Stomach (tissue), 9 donors: ENCODE data around the gene VPS8. TPM values are rescaled to one million over a fixed set of nuclear protein-coding genes. Genes with fewer than 3 reads are reported as not detected.

Source experiments
- DNase-seq, 2 donors: peaks; one replicate each; pipeline versions ENCODE4 v3.0.0 to v3.0.0-alpha.2; 2013 to 2019
- H3K27ac ChIP-seq, 5 donors: fragments of 200-600 bp in 4 of 5; sonication (generic) in 4 of 5; one replicate each; pipeline ENCODE4 v1.5.1; 2013 to 2019; ENCODE audit warnings: mild to moderate bottlenecking in 1 of 5, moderate library complexity in 1 of 5
- H3K27me3 ChIP-seq, 3 donors: fragments of 200-600 bp; sonication (generic); one replicate each; pipeline ENCODE4 v1.5.1; 2017 to 2019; ENCODE audit warnings: mixed run types in 1 of 3
- H3K36me3 ChIP-seq, 4 donors: fragments of 200-600 bp; sonication (generic); 1 replicate in 3 of 4; 2 replicates in 1 of 4; pipeline ENCODE4 v1.5.1; 2016 to 2019
- H3K4me1 ChIP-seq, 4 donors: fragments of 200-600 bp; sonication (generic); one replicate each; pipeline ENCODE4 v1.5.1; 2016 to 2019
- H3K4me3 ChIP-seq, 4 donors: fragments of 200-600 bp; sonication (generic) in 3 of 4; one replicate each; pipeline ENCODE4 v1.5.1; 2016 to 2019; ENCODE audit warnings: mild to moderate bottlenecking in 1 of 4
- H3K9me3 ChIP-seq, 4 donors: fragments of 200-600 bp; sonication (generic); one replicate each; pipeline ENCODE4 v1.5.1; 2016 to 2019
- EP300 ChIP-seq: sonication (generic); formaldehyde crosslinking; IDR thresholded peaks from one replicate; pipeline ENCODE4 v1.6.1; 2017; ENCODE audit warnings: antibody characterized with exemption
- POLR2A ChIP-seq, 4 donors: fragments of 450-650 bp; IDR thresholded peaks; one replicate each; pipeline ENCODE4 v1.6.1; 2016; ENCODE audit warnings: antibody characterized with exemption in 4 of 4, control low read depth in 2 of 4, mild to moderate bottlenecking in 1 of 4, moderate library complexity in 1 of 4
- POLR2AphosphoS5 ChIP-seq, 3 donors: sonication (generic); formaldehyde crosslinking; IDR thresholded peaks; one replicate each; pipeline ENCODE4 v1.6.1; 2016; ENCODE audit warnings: antibody characterized with exemption in 3 of 3
- WGBS, 5 donors: extraction: QIAGEN DNeasy Blood & Tissue Kit in 3 of 5; methylation state at CpG; one replicate each; pipeline versions ENCODE4 v1.1.5 to v1.1.7; 2013 to 2018; 5-methylcytosine and 5-hydroxymethylcytosine counted together
- intact Hi-C: fragments of 100-400 bp; cut with DNase I; formaldehyde crosslinking; loops from one replicate; pipeline ENCODE4 v1.15.1; 2023; ENCODE audit warnings: low total_unique reads
- polyA plus RNA-seq, 3 donors: library from polyadenylated mRNA; stranded (reverse); fragments of 200-250 nt; gene quantifications; one replicate each; pipeline ENCODE4 v1.2.3, GENCODE V29; 2013
- total RNA-seq, 5 donors: library from RNA; depleted of rRNA; stranded (reverse); fragments of >200 nt; gene quantifications; one replicate each; pipeline versions ENCODE4 v1.1.0 to v1.2.3, GENCODE V29; 2014 to 2016
- TF ChIP-seq, protein P1 (sequence below), 7 experiments: fragments of 450-650 bp in 4 of 7; fragments of 200-600 bp in 3 of 7; sonication (generic) in 3 of 7; IDR thresholded peaks; one replicate each; pipeline ENCODE4 v1.5.1; 2016 to 2019; ENCODE audit warnings: antibody characterized with exemption in 7 of 7, control low read depth in 2 of 7, mild to moderate bottlenecking in 1 of 7
- donor health status: healthy with polysubstance abuse.
- donor health status: Bipolar disorder and iron deficiency.
- donor health status: healthy.

Gene VPS8
- total and polyA plus RNA-seq, 8 donors, result 7.5 to 126 (median 37.5) TPM

GRCh38 chr3:185063431-185063830 lies 251.5 kb downstream of the VPS8 start:
- 70 to 86% (median 72%) methylated on average over 3 of the region's 3 CpGs for WGBS, 5 donors
- TF ChIP-seq, protein P1, sequence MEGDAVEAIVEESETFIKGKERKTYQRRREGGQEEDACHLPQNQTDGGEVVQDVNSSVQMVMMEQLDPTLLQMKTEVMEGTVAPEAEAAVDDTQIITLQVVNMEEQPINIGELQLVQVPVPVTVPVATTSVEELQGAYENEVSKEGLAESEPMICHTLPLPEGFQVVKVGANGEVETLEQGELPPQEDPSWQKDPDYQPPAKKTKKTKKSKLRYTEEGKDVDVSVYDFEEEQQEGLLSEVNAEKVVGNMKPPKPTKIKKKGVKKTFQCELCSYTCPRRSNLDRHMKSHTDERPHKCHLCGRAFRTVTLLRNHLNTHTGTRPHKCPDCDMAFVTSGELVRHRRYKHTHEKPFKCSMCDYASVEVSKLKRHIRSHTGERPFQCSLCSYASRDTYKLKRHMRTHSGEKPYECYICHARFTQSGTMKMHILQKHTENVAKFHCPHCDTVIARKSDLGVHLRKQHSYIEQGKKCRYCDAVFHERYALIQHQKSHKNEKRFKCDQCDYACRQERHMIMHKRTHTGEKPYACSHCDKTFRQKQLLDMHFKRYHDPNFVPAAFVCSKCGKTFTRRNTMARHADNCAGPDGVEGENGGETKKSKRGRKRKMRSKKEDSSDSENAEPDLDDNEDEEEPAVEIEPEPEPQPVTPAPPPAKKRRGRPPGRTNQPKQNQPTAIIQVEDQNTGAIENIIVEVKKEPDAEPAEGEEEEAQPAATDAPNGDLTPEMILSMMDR (IDR thresholded peaks at IDR 0.05), result no peak
- no peak for TF ChIP-seq POLR2A (IDR thresholded peaks at IDR 0.05)
- TF ChIP-seq EP300, result no peak
- TF ChIP-seq POLR2AphosphoS5 (IDR thresholded peaks at IDR 0.05), result no peak

GRCh38 chr3:185065059-185065458 lies 253.1 kb downstream of the VPS8 start:
- no peak overlapping the region for H3K4me3 ChIP-seq
- TF ChIP-seq, protein P1 (IDR thresholded peaks at IDR 0.05), result no peak
- DNase-seq, result no peak
- no peak overlapping the region for H3K27ac ChIP-seq
- peaks cover 6 to 9% (median 7%) of the 10 kb centered on the region in 4 donors for H3K9me3 ChIP-seq
- WGBS, 5 donors, result 70 to 100% (median 82%) methylated on average over 1 to 3 of the region's 3 CpGs
- no peaks in the 10 kb centered on the region for H3K36me3 ChIP-seq
- no peaks in the 10 kb centered on the region for H3K27me3 ChIP-seq
- intact Hi-C loops, result no loop called here
- H3K4me1 ChIP-seq, result no peaks in the 10 kb centered on the region

More at GRCh38 chr3:185063431-185063830, 251.5 kb downstream of the VPS8 start:
- H3K27ac ChIP-seq, result no peak overlapping the region
- peaks cover 6 to 9% (median 7%) of the 10 kb centered on the region in 4 donors for H3K9me3 ChIP-seq
- no peak for DNase-seq
- intact Hi-C loops, result no loop called here
- no peaks in the 10 kb centered on the region for H3K4me1 ChIP-seq
- H3K4me3 ChIP-seq, result no peak overlapping the region
- H3K27me3 ChIP-seq, result no peaks in the 10 kb centered on the region
- no peaks in the 10 kb centered on the region for H3K36me3 ChIP-seq

GRCh38 chr3:185066251-185066650 lies 254.3 kb downstream of the VPS8 start:
- Histone ChIP-seq H3K36me3 (no peaks in the 10 kb centered on the region), H3K27ac (no peak overlapping the region), H3K27me3 (no peaks in the 10 kb centered on the region), H3K4me3 (no peak overlapping the region), H3K4me1 (no peaks in the 10 kb centered on the region), H3K9me3 (peaks cover 0 to 1% (median 0%) of the 10 kb centered on the region in 4 donors)
- WGBS, 5 donors, result 94 to 96% (median 95%) methylated on average over 4 of the region's 4 CpGs
- DNase-seq, result no peak
- intact Hi-C loops, result no loop called here
- no peak for TF ChIP-seq POLR2A (IDR thresholded peaks at IDR 0.05)
- no peak for TF ChIP-seq EP300
- TF ChIP-seq, protein P1 (IDR thresholded peaks at IDR 0.05), result no peak
- TF ChIP-seq POLR2AphosphoS5 (IDR thresholded peaks at IDR 0.05), result no peak

DNA sequence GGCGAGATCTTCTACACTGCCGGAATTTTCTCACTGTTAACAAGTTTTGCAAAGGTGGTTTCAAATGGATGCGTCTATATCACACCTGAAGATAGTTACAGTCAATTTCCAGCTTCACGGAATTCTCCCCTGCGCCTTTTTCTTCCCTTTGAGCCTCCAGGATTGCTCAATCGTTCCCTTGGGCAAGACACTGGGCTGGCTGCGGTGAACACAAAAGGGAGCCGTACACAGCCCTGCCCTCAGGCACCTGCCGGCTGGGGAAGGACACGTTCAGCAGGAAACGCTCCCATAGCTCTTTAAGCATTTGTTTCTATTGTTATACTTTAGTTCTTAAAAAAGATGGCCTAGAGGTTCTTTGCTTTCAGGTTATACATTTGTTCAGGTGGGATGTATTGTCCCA lies 255.2 kb downstream of the VPS8 start:
- Histone ChIP-seq H3K4me3 (no peak overlapping the region), H3K36me3 (no peaks in the 10 kb centered on the region), H3K27me3 (no peaks in the 10 kb centered on the region), H3K4me1 (no peaks in the 10 kb centered on the region), H3K27ac (no peak overlapping the region), H3K9me3 (no peaks in the 10 kb centered on the region)
- TF ChIP-seq EP300 (no peak), POLR2AphosphoS5 (IDR thresholded peaks at IDR 0.05) (no peak), POLR2A (IDR thresholded peaks at IDR 0.05) (no peak)
- TF ChIP-seq, protein P1 (IDR thresholded peaks at IDR 0.05), result no peak
- 93 to 95% (median 95%) methylated on average over 11 of the region's 11 CpGs for WGBS, 5 donors
- intact Hi-C loops, result no loop called here
- no peak for DNase-seq
